GM11168 (cell line): ENCODE results near the gene BET1.

Experiments used
- in situ Hi-C: fragments of 300-500 bp; cut with MboI; formaldehyde crosslinking; loops from one replicate; pipeline ENCODE4 v1.12.0; 2022; ENCODE audit warnings: low sequenced_read_pairs; ENCODE audit not compliant: unreplicated experiment

BET1 gene

GRCh38 chr7:93964262-93964661, 39.9 kb downstream of the BET1 start:
- in situ Hi-C loops, result no loop called here

- in situ Hi-C loops, result no loop called here
Measured at GRCh38 chr7:93960986-93961385, 43.2 kb downstream of the BET1 start.

- in situ Hi-C loops, result no loop called here
Measured at GRCh38 chr7:93958651-93959050, 45.5 kb downstream of the BET1 start.

- in situ Hi-C loops, result no loop called here
Measured at GRCh38 chr7:93958216-93958615, 45.9 kb downstream of the BET1 start.

GRCh38 chr7:93957767-93958166, 46.4 kb downstream of the BET1 start:
- in situ Hi-C loops, result no loop called here

- in situ Hi-C loops, result no loop called here
Measured at GRCh38 chr7:93955304-93955703, 48.9 kb downstream of the BET1 start.

GRCh38 chr7:93949423-93949822, 54.7 kb downstream of the BET1 start:
- in situ Hi-C loops, result no loop called here

GRCh38 chr7:93948873-93949272, 55.3 kb downstream of the BET1 start:
- in situ Hi-C loops, result no loop called here

GRCh38 chr7:93948106-93948505, 56.0 kb downstream of the BET1 start:
- in situ Hi-C loops, result no loop called here

GRCh38 chr7:93945756-93946535, 58.2 kb downstream of the BET1 start:
- in situ Hi-C loops, result no loop called here

GRCh38 chr7:93945083-93945482, 59.1 kb downstream of the BET1 start:
- in situ Hi-C loops, result no loop called here

- in situ Hi-C loops, result no loop called here
Measured at GRCh38 chr7:93944673-93945072, 59.5 kb downstream of the BET1 start.

- in situ Hi-C loops, result no loop called here
Measured at GRCh38 chr7:93943816-93944540, 60.2 kb downstream of the BET1 start.
